CD4-positive, alpha-beta T cell treated with Interleukin-4 for 4 hours (primary cell): ENCODE measurements around the gene COL27A1.

Experiments
- DNase-seq: peaks from one replicate; pipeline ENCODE4 v3.0.0-alpha.2; 2020

Gene COL27A1

GRCh38 chr9:114155263-114155994 lies at the start of gene COL27A1:
Gene COL27A1, plus strand, starts transcription at chr9:114155537. Its CDS starts 414 bp downstream, at chr9:114155951.
- peak; percentile 50 for DNase-seq

- no peak for DNase-seq
Observed at GRCh38 chr9:114107286-114108001, 47.9 kb upstream of the COL27A1 start.

DNA sequence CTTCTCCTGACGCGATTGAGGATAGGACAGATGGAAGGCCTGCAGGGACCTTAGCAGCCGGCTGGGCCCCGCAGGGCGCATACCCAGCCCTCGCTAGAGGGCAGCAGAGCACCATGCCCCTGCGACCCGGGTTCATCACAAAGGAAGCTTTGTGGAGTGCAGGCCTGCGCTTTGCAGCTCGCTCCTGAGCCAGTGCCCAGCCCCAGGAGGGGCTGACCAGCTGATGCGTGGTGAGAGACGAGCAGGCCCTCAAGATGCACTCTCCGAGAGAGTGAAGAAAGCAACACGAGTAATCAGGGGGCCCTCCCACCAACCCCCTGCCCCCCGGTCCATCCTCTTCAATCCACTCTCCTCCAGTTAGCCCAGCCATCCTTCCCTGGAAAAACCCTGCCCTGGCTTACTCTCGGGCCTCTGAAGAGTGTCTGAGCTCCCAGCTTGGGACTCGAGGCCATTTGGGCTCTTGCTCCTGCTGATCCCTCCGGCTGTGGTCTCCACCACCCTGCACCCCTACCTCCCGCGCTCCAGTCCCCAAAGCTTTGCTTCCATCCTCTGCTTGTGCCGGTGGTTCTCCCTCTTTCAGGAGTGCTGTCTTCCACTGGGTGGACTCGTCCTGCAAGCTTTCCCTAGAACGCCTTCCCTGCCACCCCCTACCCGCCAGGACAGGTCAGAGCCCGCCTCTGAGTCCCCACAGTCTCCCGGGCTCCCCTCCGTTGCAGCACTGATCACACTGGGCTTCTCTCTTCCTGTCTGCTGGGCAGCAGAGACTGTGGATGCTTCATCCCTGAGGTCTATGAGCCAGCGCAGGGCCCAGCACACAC lies 47.1 kb upstream of the COL27A1 start:
- DNase-seq = peak; percentile 14

DNA sequence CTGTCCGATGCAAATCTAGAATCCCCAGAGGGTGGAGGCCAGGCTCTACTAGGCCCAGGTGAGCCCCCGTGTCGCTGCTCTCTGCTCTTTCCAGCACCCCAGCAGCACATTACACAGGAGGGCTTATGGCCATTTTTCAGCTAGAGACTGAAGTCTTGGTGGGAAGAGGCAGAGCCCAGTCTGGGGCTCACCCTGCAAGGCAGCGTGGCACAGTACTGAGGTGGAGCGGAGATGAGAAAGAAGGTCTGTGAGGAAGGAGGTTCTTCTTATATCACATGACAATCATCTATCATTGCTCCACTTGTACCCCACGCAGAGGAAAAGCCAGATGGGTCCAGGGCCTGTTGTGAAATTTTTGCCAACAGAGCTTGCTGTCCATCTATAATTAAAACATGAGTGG lies 46.2 kb upstream of the COL27A1 start:
- DNase-seq = no peak

DNA sequence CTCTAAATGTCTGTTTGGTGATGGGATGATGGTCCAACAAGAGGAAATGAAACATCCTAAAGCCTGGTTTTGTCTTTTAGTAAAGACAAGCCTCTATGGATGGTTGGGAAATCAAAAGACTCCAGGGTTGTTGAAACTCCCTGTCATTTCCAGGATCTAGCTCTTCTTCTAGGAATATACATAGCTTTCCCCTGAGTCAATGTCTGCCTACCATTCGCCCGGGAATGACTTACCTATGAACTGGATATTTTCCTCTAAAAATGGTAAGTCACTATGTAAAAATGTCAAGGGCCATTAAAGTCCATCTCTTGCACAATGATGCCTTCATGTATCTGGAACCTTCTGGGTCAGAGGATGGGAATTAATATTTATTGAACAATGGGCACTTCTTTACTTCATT lies 45.2 kb upstream of the COL27A1 start:
- no peak for DNase-seq

GRCh38 chr9:114112325-114112724 lies 43.0 kb upstream of the COL27A1 start:
- no peak for DNase-seq

GRCh38 chr9:114112778-114113584 lies 42.4 kb upstream of the COL27A1 start:
- no peak for DNase-seq

DNA sequence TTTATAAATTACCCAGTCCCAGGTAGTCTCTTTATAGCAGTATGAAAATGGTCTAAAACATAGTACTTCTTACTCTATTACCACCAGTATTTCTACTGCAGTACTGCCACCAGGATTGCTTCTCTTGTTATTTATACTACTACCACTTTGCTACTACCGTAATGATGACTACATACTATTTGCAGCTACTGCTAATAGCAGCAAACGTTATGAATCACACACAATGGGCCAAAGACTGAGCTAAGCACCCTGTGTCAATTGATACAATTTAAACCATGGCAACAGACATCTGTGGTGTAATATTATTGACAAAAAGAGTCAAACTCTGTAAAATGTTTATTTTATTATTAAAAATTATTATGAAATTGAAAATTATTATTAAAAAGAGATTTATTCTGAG lies 41.0 kb upstream of the COL27A1 start:
- no peak for DNase-seq

- DNase-seq = no peak
Observed at GRCh38 chr9:114115654-114116125, 39.6 kb upstream of the COL27A1 start.

GRCh38 chr9:114116126-114116747 lies 39.1 kb upstream of the COL27A1 start:
- no peak for DNase-seq

DNA sequence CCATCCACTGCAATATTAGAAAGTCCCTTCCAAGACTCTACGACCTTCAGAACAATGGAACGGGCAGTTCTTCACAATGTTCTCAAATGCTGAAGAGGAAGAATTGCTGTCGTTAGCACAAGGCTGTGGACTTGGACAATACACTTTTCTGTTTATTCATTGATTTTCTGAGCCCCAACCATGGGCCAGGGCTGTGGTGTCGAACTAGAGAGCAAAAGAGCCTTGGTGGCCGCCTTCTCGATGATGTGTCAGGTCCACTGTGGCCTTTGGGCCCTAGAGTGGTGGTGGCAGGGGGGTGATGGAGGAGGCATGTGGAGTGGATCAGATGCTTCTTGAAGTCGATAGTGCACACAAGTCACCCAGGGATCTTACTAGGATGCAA lies 37.7 kb upstream of the COL27A1 start:
- DNase-seq = no peak

DNA sequence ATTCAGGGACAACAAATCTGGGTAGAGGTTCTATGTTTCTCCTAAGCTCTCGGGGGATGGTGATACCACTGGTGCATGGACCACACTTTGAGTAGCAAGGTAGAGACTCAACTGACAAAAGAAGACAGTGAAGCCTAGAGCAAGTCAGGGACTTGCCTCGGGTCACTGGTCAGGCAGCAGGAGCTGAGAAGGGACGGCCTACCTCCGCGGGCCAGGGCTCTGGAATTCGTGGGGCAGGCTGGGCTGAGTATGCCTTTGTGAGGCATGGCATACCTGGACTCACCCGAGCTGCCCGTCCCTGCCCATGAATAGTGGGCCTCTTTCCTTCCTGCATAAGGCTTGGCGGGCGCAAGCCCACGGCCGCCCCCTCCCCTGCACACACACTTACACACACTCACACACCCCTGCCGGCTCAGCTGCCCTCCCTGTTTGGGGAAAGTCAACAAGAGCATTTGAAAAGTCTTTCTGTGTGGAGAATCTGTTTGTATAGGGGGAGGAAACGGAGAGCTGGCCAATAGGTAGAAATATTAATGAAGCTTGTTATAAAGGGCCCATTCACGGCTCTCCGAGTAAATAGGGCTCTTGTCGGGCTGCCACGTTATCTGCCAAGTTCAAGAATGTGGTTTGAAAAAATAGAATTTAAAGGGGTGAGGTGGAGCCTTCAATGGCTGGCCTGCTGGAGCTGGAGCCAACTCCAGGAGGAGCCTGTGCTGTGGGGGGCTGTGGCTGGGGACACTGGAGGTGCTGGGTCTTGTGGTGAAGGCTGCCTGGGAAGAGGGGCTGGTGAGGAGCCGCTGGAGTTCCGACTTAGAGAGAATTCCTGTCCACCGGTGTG lies 37.1 kb upstream of the COL27A1 start:
- DNase-seq = no peak

DNA sequence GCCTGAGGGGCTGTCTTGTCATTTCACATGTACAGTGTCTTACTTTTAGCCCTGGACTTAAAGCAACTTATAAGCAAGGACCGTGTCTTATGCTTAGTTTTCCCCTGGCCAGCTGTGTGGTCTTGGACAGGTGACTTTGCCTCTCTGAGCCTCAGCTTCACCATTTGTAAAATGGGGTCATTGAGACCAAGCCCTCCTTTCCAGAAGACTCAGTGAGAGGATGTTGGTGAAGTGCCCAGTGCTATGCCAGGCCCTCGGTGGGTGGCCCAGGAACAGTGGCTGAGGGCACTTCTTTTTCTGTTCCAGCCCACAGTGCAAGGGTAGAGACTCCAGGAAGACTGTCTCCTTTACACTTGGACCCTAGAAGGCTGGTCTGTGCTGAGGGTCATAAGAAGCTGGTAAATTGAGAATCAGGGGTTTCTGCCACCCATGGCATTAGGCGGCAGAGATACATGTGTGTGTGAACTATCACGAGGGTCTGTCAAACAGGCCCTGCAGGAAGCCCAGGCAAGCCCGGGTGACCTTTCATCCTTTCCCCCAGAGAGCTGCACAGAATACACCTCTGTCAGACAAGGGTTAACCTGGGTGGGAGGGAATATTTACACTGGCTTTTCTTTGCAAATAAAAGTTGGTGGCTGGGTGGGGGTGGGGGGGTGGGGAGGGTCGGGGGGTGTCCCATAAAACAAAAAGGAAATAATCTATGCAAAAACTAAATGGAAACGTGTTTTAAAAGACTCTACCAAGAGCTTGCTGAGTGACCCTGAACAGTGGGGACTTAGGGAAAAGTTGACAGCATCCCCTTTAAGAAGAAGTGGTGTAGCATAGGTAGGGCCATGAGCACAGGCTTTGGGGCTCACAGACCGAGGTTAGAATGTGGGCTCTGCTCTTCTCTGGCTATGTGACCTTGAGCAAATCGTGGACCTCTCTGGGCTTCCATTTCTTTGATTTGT lies 35.8 kb upstream of the COL27A1 start:
- no peak for DNase-seq

GRCh38 chr9:114120192-114121014 lies 34.9 kb upstream of the COL27A1 start:
- no peak for DNase-seq

- DNase-seq = no peak
Observed at GRCh38 chr9:114121227-114122135, 33.9 kb upstream of the COL27A1 start.

GRCh38 chr9:114122136-114123027 lies 33.0 kb upstream of the COL27A1 start:
- no peak for DNase-seq
